Measurements from ENCODE around the gene TXK.

DNA sequence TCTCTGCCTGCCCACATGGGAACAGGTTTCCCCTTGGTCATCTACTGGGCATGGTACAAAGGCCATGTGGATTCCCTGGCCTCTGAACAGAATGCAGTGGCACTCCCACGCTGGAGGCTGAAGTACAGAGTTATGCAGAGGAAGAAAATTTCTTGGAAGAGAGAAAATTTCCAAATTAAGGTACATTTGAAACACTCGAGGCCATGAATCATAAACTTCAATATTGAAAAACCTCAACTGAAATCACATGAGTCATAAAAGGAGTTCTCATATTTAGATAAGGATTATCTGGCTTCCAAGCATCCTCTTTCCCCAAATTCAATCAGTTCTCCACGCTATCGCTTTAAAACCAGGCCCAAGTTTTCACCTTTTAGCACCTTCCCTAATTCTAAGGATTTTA, 28.1 kb upstream of the TXK start:
- no peak for TF ChIP-seq TAF1 (IDR thresholded peaks at IDR 0.05; ENCODE audit: borderline replicate concordance, insufficient read depth, low read length)
- TF ChIP-seq REST (IDR thresholded peaks at IDR 0.05; ENCODE audit: insufficient read depth in 1 of 2, low read depth in 2 of 2, low read length in 2 of 2), result no peak
- no peak for TF ChIP-seq POLR2AphosphoS5 (IDR thresholded peaks at IDR 0.05; ENCODE audit: low read depth, low read length)
- TF ChIP-seq SIN3A (IDR thresholded peaks at IDR 0.05; ENCODE audit: borderline replicate concordance, insufficient read depth, low read length), result no peak
- no peak for TF ChIP-seq FOXP2 (optimal IDR thresholded peaks at IDR 0.05; ENCODE audit: borderline replicate concordance, extremely low read depth, extremely low read length, insufficient read depth)

All from PFSK-1 (cell line).